ENCODE data around the gene CLMP. TPM values are rescaled to one million over a fixed set of nuclear protein-coding genes. Genes with fewer than 3 reads are reported as not detected.

CLMP gene
- total and polyA plus RNA-seq, 2 experiments from 2014 or later = 7.1 to 18.4 TPM

- no peaks in the 10 kb centered on the region for H3K27me3 ChIP-seq (ENCODE audit: insufficient read depth)
- no peak overlapping the region for H3K4me2 ChIP-seq
- H3K4me1 ChIP-seq (ENCODE audit: insufficient read depth) = no peaks in the 10 kb centered on the region
- no peak overlapping the region for H3K27ac ChIP-seq (ENCODE audit: low read depth)
- H3K4me3 Mint-ChIP-seq = no peak overlapping the region
- H3K36me3 Mint-ChIP-seq (ENCODE audit: low read depth) = peaks cover 3% of the 10 kb centered on the region; the same call in 1 of the 3 replicates
- H3K27ac Mint-ChIP-seq = no peak overlapping the region
- TF ChIP-seq EZH2phosphoT487 (IDR thresholded peaks at IDR 0.05; ENCODE audit: unreplicated experiment) (no peak), CREB1 (CRISPR knock-in tag; IDR thresholded peaks at IDR 0.05; ENCODE audit: low read depth) (no peak), POLR2AphosphoS5 (IDR thresholded peaks at IDR 0.05; ENCODE audit: low read depth) (no peak), EZH2 (IDR thresholded peaks at IDR 0.05; ENCODE audit: low read depth, unreplicated experiment) (no peak), ZNF331 (CRISPR knock-in tag; IDR thresholded peaks at IDR 0.05; ENCODE audit: low read depth) (no peak), STAT1 (IDR thresholded peaks at IDR 0.05; ENCODE audit: unreplicated experiment) (no peak), JUNB (IDR thresholded peaks at IDR 0.05; ENCODE audit: unreplicated experiment) (no peak), ETS1 (IDR thresholded peaks at IDR 0.05) (no peak), ZNF114 (CRISPR knock-in tag; IDR thresholded peaks at IDR 0.05) (no peak), CTCF (conservative IDR thresholded peaks at IDR 0.05; ENCODE audit: low read depth in 2 of 2) (no peak), NANOG (IDR thresholded peaks at IDR 0.05; ENCODE audit: borderline replicate concordance) (no peak), ZNF462 (CRISPR knock-in tag; IDR thresholded peaks at IDR 0.05) (no peak), REST (IDR thresholded peaks at IDR 0.05; ENCODE audit: unreplicated experiment) (no peak)
- no peaks in the 10 kb centered on the region; the same call in 1 of the 2 replicates for H3K79me2 ChIP-seq (replicated peaks; ENCODE audit: insufficient read depth)
- H3K4me3 ChIP-seq = no peak overlapping the region
- no peak for ATAC-seq
- H3K4me1 Mint-ChIP-seq = peaks cover 18% of the 10 kb centered on the region
- no peaks in the 10 kb centered on the region; the same call in 2 of the 3 replicates for H3K9me3 Mint-ChIP-seq
- no peak for DNase-seq (ENCODE audit: low spot score)
- H3F3A ChIP-seq (replicated peaks; ENCODE audit: low read depth) = no peaks in the 10 kb centered on the region
- peaks cover 3% of the 10 kb centered on the region for H3K27me3 Mint-ChIP-seq (ENCODE audit: insufficient read depth, low read depth, poor library complexity)
- H4K20me1 ChIP-seq (replicated peaks; ENCODE audit: insufficient read depth) = no peaks in the 10 kb centered on the region
- H3K9me2 ChIP-seq (ENCODE audit: insufficient read depth) = no peaks in the 10 kb centered on the region
- no peaks in the 10 kb centered on the region for H3K36me3 ChIP-seq (ENCODE audit: insufficient read depth)
- H2AFZ ChIP-seq = no peak overlapping the region
Observed at GRCh38 chr11:123139206-123139605, 55.8 kb downstream of the CLMP start.
